DND-41 (cell line): Measurements from ENCODE around the gene CDKN2D.

ENCODE experiments used
- ATAC-seq: fragments of 200-7000 bp; cut with Tn5 transposase; 3 replicates; pipeline ENCODE4 v1.9.1; 2021; ENCODE audit warnings: low read depth; ENCODE audit not compliant: insufficient read depth
- DNase-seq: peaks from one replicate; pipeline ENCODE4 v3.0.0-alpha.2; 2020
- H2AFZ ChIP-seq: 2 replicates; pipeline ENCODE4 v1.6.0; 2012; ENCODE audit warnings: low read depth, low read length
- H3K27ac ChIP-seq: 2 replicates; pipeline ENCODE4 v1.5.1; 2012; ENCODE audit warnings: low read length, inconsistent platforms
- H3K27me3 ChIP-seq: fragments of 200-600 bp; sonication (generic); 2 replicates; pipeline ENCODE4 v1.6.0; 2012; ENCODE audit warnings: low read length, mild to moderate bottlenecking, inconsistent platforms; ENCODE audit not compliant: insufficient read depth, poor library complexity
- H3K36me3 ChIP-seq: 2 replicates; pipeline ENCODE4 v1.5.1; 2012; ENCODE audit warnings: low read length, inconsistent platforms; ENCODE audit not compliant: insufficient read depth
- H3K4me1 ChIP-seq: 2 replicates; pipeline ENCODE4 v1.5.1; 2012; ENCODE audit warnings: mild to moderate bottlenecking, low read length; ENCODE audit not compliant: insufficient read depth
- H3K4me2 ChIP-seq: 2 replicates; pipeline ENCODE4 v1.6.0; 2012; ENCODE audit warnings: mild to moderate bottlenecking, moderate library complexity, low read length, inconsistent platforms; ENCODE audit not compliant: insufficient read depth
- H3K4me3 ChIP-seq, 2 experiments: fragments of 200-600 bp in 1 of 2; shearing (Covaris generic) in 1 of 2; 2 replicates each; pipeline ENCODE4 v1.5.1; 2012 to 2016; ENCODE audit warnings: inconsistent platforms in 2 of 2, low read length in 2 of 2, mild to moderate bottlenecking in 2 of 2, low read depth in 1 of 2, moderate library complexity in 1 of 2
- H3K79me2 ChIP-seq: 2 replicates; pipeline ENCODE4 v1.6.0; 2012; ENCODE audit warnings: low read length, inconsistent platforms; ENCODE audit not compliant: insufficient read depth
- H3K9ac ChIP-seq: 2 replicates; pipeline ENCODE4 v1.6.0; 2012; ENCODE audit warnings: low read depth, mild to moderate bottlenecking, inconsistent platforms, low read length, moderate library complexity
- H3K9me3 ChIP-seq: 2 replicates; pipeline ENCODE4 v1.5.1; 2012; ENCODE audit warnings: low read length, moderate library complexity, mild to moderate bottlenecking, inconsistent platforms; ENCODE audit not compliant: insufficient read depth, severe bottlenecking
- H4K20me1 ChIP-seq: 2 replicates; pipeline ENCODE4 v1.6.0; 2012; ENCODE audit warnings: low read length; ENCODE audit not compliant: insufficient read depth
- CTCF ChIP-seq: IDR thresholded peaks from 2 replicates; pipeline ENCODE4 v1.5.1; 2012; ENCODE audit warnings: borderline replicate concordance, low read length, moderate library complexity, mild to moderate bottlenecking; ENCODE audit not compliant: poor library complexity, severe bottlenecking; ENCODE audit errors: extremely low read depth
- EZH2 ChIP-seq: IDR thresholded peaks from 3 replicates; pipeline ENCODE4 v1.6.1; 2012; ENCODE audit warnings: borderline replicate concordance, low read depth, mild to moderate bottlenecking, moderate library complexity, low read length, inconsistent platforms; ENCODE audit not compliant: severe bottlenecking

CDKN2D gene

GRCh38 chr19:10586396-10586795, 17.6 kb upstream of the CDKN2D start:
- H3K9ac ChIP-seq, result no peak overlapping the region
- no peaks in the 10 kb centered on the region for H4K20me1 ChIP-seq
- no peak overlapping the region for H3K4me2 ChIP-seq
- H3K36me3 ChIP-seq, result no peaks in the 10 kb centered on the region
- no peak overlapping the region for H2AFZ ChIP-seq
- H3K9me3 ChIP-seq, result no peaks in the 10 kb centered on the region
- H3K27me3 ChIP-seq, result no peaks in the 10 kb centered on the region
- no peak overlapping the region for H3K27ac ChIP-seq
- H3K79me2 ChIP-seq, result no peaks in the 10 kb centered on the region
- ATAC-seq (no peak), DNase-seq (no peak)
- H3K4me1 ChIP-seq, result peaks cover 3% of the 10 kb centered on the region
- TF ChIP-seq CTCF (no peak), EZH2 (no peak)
- H3K4me3 ChIP-seq, result no peak overlapping the region

- no peak for DNase-seq
- no peak for ATAC-seq
- no peak overlapping the region for H3K4me2 ChIP-seq
- no peak overlapping the region for H3K27ac ChIP-seq
- TF ChIP-seq CTCF (no peak), EZH2 (no peak)
- H3K27me3 ChIP-seq, result no peaks in the 10 kb centered on the region
- H3K9me3 ChIP-seq, result no peaks in the 10 kb centered on the region
- H3K36me3 ChIP-seq, result no peaks in the 10 kb centered on the region
- peaks cover 7% of the 10 kb centered on the region for H3K4me1 ChIP-seq
- H3K9ac ChIP-seq, result no peak overlapping the region
- no peak overlapping the region for H2AFZ ChIP-seq
- no peak overlapping the region for H3K4me3 ChIP-seq
- no peaks in the 10 kb centered on the region for H3K79me2 ChIP-seq
- H4K20me1 ChIP-seq, result no peaks in the 10 kb centered on the region
Observed at GRCh38 chr19:10583036-10583776, 14.4 kb upstream of the CDKN2D start.

- Histone ChIP-seq H4K20me1 (no peaks in the 10 kb centered on the region), H3K4me2 (no peak overlapping the region), H2AFZ (no peak overlapping the region), H3K4me3 (no peak overlapping the region), H3K79me2 (no peaks in the 10 kb centered on the region), H3K36me3 (no peaks in the 10 kb centered on the region), H3K4me1 (peaks cover 7% of the 10 kb centered on the region), H3K27me3 (no peaks in the 10 kb centered on the region), H3K9me3 (no peaks in the 10 kb centered on the region), H3K27ac (no peak overlapping the region), H3K9ac (no peak overlapping the region)
- TF ChIP-seq CTCF (no peak), EZH2 (no peak)
- ATAC-seq, result no peak
- no peak for DNase-seq
Observed at GRCh38 chr19:10582091-10582490, 13.3 kb upstream of the CDKN2D start.
